Stomach smooth muscle (tissue), 2 donors: ENCODE results near the gene FAM72D.
"Not testable (repeated sequence)": the region's sequence is repeated elsewhere in the genome, so short reads cannot be mapped to it uniquely, and the experiment has no call there.

Experiments used
- H3K27ac ChIP-seq: one replicate; pipeline ENCODE4 v1.7.0; 2013; ENCODE audit warnings: mild to moderate bottlenecking, low read length, inconsistent platforms
- H3K27me3 ChIP-seq, 2 donors: one replicate each; pipeline ENCODE4 v1.7.0; 2013; ENCODE audit warnings: low read length in 2 of 2; ENCODE audit not compliant: insufficient read depth in 2 of 2, control insufficient read depth in 1 of 2
- H3K36me3 ChIP-seq, 2 donors: one replicate each; pipeline ENCODE4 v1.7.0; 2013; ENCODE audit warnings: low read length in 2 of 2; ENCODE audit not compliant: control insufficient read depth in 2 of 2, insufficient read depth in 2 of 2
- H3K4me1 ChIP-seq: one replicate; pipeline ENCODE4 v1.7.0; 2013; ENCODE audit warnings: low read length; ENCODE audit not compliant: control insufficient read depth, insufficient read depth
- H3K4me3 ChIP-seq, 2 donors: one replicate each; pipeline ENCODE4 v1.7.0; 2013; ENCODE audit warnings: low read length in 2 of 2
- H3K9ac ChIP-seq, 2 donors: one replicate each; pipeline ENCODE4 v1.7.0; 2013; ENCODE audit warnings: low read length in 2 of 2, mild to moderate bottlenecking in 1 of 2
- H3K9me3 ChIP-seq, 2 donors: one replicate each; pipeline ENCODE4 v1.7.0; 2013; ENCODE audit warnings: low read length in 2 of 2; ENCODE audit not compliant: control insufficient read depth in 2 of 2
- donor health status: healthy.
- donor health status: Pancreatic carcinoma.

FAM72D gene

DNA sequence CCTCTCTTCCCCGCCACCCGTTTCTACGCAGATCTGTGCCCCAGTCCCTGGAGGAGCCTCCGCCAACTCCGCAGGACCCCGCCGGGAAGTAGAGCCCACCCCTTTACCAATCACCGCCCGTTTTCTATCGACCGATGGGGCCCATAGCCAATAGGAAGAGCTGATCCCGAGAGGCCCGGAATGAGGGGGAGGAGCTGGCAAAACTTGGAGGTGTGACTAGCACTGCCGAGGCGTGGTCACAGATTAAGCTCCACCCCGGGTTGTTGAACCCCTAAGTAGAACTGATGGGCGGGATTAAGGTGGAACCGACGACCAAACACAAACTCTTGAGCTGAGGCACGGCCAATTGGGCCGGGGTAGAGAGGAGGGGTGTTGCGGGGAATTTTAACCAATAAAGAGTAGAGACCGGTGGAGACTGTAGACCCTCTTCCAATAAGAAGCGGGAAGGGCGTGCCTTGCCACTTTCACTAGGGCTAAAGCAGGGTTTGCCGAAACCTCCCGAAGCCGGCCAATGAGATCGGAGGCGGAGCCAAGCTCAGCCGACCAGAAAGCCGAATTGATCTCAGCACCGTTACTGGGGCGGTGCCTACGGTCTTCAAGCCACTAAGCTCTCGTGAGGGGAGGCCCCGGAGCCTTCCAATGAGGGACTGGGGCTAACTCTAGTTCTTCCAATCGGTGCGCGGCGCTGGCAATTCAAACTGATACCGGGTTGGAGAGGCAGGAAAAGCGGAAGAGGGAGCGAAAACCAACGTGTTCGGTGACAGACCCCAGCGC, at the start of gene FAM72D, which contains the start of gene SRGAP2B:
Gene FAM72D (plus strand): TSS at position 691 of the 774 bp plus-strand sequence. CDS start 874 bp downstream, outside the sequence.
Gene SRGAP2B (minus strand): TSS at position 45 of the 774 bp plus-strand sequence. CDS start 2,427 bp downstream, outside the sequence.
- H3K36me3 ChIP-seq, H3K27me3 ChIP-seq, H3K27ac ChIP-seq, H3K4me1 ChIP-seq, H3K9me3 ChIP-seq, H3K9ac ChIP-seq: not testable (repeated sequence)
- peak within 1 kb of the TSS in 1 of 2 donors; percentile 57 for H3K4me3 ChIP-seq

DNA sequence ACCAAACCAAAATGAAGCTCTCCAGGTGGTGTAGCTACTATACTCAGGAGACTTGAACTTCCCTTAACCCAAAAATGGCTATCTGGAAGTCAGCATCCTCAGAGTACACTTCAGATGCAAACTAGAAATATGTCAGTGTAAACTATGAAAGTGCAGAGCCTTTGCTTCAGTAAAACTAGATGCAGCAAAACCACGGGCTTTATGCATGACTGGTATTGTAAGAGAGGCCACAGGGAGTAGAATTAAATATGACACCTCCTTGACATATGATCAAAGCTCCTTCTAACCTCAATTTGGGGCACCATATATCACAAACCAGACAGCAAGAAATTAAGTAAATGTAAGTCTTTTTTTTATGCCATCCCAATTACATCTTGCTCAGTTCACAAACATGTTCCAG, 48.2 kb upstream of the FAM72D start:
- H3K36me3 ChIP-seq, H3K9ac ChIP-seq, H3K27ac ChIP-seq, H3K27me3 ChIP-seq, H3K9me3 ChIP-seq, H3K4me3 ChIP-seq, H3K4me1 ChIP-seq: not testable (repeated sequence)

- not testable (repeated sequence) for H3K4me3 ChIP-seq, H3K36me3 ChIP-seq, H3K27me3 ChIP-seq, H3K27ac ChIP-seq, H3K4me1 ChIP-seq, H3K9ac ChIP-seq, H3K9me3 ChIP-seq
Observed at GRCh38 chr1:145048181-145048856, 47.5 kb upstream of the FAM72D start.

DNA sequence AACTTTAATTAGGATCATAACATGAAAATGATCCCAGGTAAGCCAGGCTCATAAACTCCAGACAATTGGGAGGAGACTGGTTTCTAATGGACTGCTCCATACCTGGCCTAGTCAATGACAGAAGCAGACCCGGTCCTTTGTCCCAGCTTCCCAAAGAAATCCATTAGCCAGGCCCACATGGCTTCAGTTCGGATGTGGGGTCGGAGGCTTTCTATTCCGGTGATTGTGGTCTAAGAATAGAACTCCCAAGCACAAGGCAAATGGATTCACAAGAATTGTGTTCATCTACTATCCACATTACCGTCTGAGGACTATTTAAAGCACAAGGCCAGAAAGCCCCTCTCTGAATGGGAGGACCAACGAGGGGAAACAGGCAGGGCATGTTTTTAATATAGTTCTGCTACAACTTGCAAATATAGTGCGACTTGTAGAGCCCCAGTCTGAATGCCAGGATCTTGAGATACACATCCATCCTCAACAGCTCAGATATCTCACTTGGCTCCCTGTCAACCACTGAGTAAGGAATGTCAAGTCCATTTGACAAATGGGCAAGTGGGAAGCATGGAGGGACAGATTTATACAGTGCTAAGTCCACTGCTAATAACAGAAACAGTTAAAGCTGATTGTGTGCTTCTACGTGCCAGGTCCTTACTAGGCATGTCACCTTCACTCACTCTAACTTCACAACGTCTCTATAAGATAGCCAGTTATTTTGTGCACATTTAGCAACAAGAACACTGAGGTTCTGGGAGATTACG, 43.6 kb upstream of the FAM72D start:
- not testable (repeated sequence) for H3K27me3 ChIP-seq, H3K4me3 ChIP-seq, H3K27ac ChIP-seq, H3K9me3 ChIP-seq, H3K4me1 ChIP-seq, H3K9ac ChIP-seq, H3K36me3 ChIP-seq

GRCh38 chr1:145053428-145053827, 42.3 kb upstream of the FAM72D start:
- H3K9ac ChIP-seq, H3K36me3 ChIP-seq, H3K4me3 ChIP-seq, H3K9me3 ChIP-seq, H3K27me3 ChIP-seq, H3K4me1 ChIP-seq, H3K27ac ChIP-seq: not testable (repeated sequence)

DNA sequence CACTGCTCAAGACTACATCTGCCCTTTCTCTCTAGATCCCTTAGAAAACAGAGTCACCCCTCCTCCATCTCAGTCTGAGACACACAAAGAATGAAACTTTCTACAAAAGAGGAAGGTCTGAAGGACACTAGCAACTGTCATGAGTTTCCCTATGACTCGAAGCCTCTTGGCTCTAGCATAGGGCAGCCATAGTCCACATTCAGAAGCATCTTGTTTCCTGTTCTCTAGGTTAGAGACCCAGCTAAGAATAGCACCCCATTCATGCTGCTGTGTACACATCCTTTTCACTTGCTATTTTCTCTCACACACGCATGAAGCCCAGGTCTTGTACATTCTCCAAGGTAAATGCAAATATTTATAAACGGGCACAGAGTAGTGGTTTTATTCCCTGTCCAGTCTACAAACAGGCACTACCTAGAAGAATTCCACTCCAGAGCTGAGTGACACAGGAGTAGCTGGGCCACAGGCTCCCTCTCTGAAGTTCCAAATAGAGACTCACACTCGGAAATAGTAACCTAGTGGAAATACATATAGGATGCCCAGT, 40.5 kb upstream of the FAM72D start:
- H3K4me3 ChIP-seq, H3K27me3 ChIP-seq, H3K9ac ChIP-seq, H3K4me1 ChIP-seq, H3K9me3 ChIP-seq, H3K27ac ChIP-seq, H3K36me3 ChIP-seq: not testable (repeated sequence)

GRCh38 chr1:145058184-145058583, 37.6 kb upstream of the FAM72D start:
- H3K4me1 ChIP-seq, H3K4me3 ChIP-seq, H3K27ac ChIP-seq, H3K9me3 ChIP-seq, H3K36me3 ChIP-seq, H3K27me3 ChIP-seq, H3K9ac ChIP-seq: not testable (repeated sequence)

- H3K4me3 ChIP-seq, H3K9me3 ChIP-seq, H3K4me1 ChIP-seq, H3K36me3 ChIP-seq, H3K27ac ChIP-seq, H3K27me3 ChIP-seq, H3K9ac ChIP-seq: not testable (repeated sequence)
Observed at GRCh38 chr1:145063285-145063684, 32.5 kb upstream of the FAM72D start.

- H3K27ac ChIP-seq, H3K9ac ChIP-seq, H3K27me3 ChIP-seq, H3K4me1 ChIP-seq, H3K4me3 ChIP-seq, H3K9me3 ChIP-seq, H3K36me3 ChIP-seq: not testable (repeated sequence)
Observed at GRCh38 chr1:145063941-145064648, 31.7 kb upstream of the FAM72D start.

- not testable (repeated sequence) for H3K27me3 ChIP-seq, H3K4me3 ChIP-seq, H3K36me3 ChIP-seq, H3K4me1 ChIP-seq, H3K9ac ChIP-seq, H3K9me3 ChIP-seq, H3K27ac ChIP-seq
Observed at GRCh38 chr1:145065194-145065826, 30.5 kb upstream of the FAM72D start.
